K562 (cell line): Measurements from ENCODE around the gene MAP7D1. TPM values are rescaled to one million over a fixed set of nuclear protein-coding genes. Genes with fewer than 3 reads are reported as not detected.

Source experiments
- CHAMP1 ChIP-seq: fragments of 450-650 bp; IDR thresholded peaks from 2 replicates; pipeline ENCODE4 v1.6.1; 2016; ENCODE audit warnings: mild to moderate bottlenecking
- EGR1 ChIP-seq: fragments of 450-650 bp; conservative IDR thresholded peaks from 2 replicates; pipeline ENCODE4 v1.6.1; 2017; ENCODE audit warnings: mild to moderate bottlenecking
- HMGXB4 ChIP-seq: sonication (generic); formaldehyde crosslinking; IDR thresholded peaks from 2 replicates; pipeline ENCODE4 v1.8.1; 2023; ENCODE audit warnings: mild to moderate bottlenecking, missing genetic modification reagents
- ID3 ChIP-seq, 2 experiments: fragments of 250-450 bp in 1 of 2; fragments of 450-650 bp in 1 of 2; sonication (Bioruptor Pico) in 1 of 2; IDR thresholded peaks; 2 replicates each; pipeline versions ENCODE4 v1.6.1 to v1.8.0; 2016 to 2021; ENCODE audit warnings: mild to moderate bottlenecking in 2 of 2, moderate library complexity in 2 of 2, missing compliant biosample characterization in 1 of 2, missing genetic modification characterization in 1 of 2
- MGA ChIP-seq: fragments of 450-650 bp; IDR thresholded peaks from 2 replicates; pipeline ENCODE4 v1.6.1; 2016; ENCODE audit warnings: mild to moderate bottlenecking, moderate library complexity
- TBL1XR1 ChIP-seq, 2 experiments: IDR thresholded peaks; 2 replicates each; pipeline ENCODE4 v1.6.1; 2012; ENCODE audit warnings: improper control_type of control experiment in 2 of 2, low read length in 2 of 2, mild to moderate bottlenecking in 1 of 2
- ZNF785 ChIP-seq: fragments of 250-450 bp; sonication (Bioruptor Pico); IDR thresholded peaks from 2 replicates; pipeline ENCODE4 v1.4.0; 2020; ENCODE audit warnings: mild to moderate bottlenecking
- polyA plus RNA-seq, 8 experiments: library from polyadenylated mRNA; depleted of rRNA in 4 of 8; stranded (reverse) in 5 of 8; unstranded in 3 of 8; fragments of >200 nt; fragmentation: Nextera tagmentation in 2 of 8; fragmentation: Illumina TruSeq in 1 of 8; extraction: Ambion mirVana in 2 of 8; extraction: Trizol in 1 of 8; gene quantifications; 2 replicates each; pipeline versions ENCODE4 v1.2.1 to v1.2.3, GENCODE V29; 2011 to 2014; ENCODE audit warnings: inconsistent platforms in 1 of 8, missing spikeins in 1 of 8
- total RNA-seq, 7 experiments: library from RNA; depleted of rRNA in 6 of 7; stranded (reverse); fragments of >200 nt in 6 of 7; fragmentation: Illumina TruSeq in 2 of 7; extraction: Trizol in 2 of 7; gene quantifications; 2 replicates each; pipeline versions ENCODE4 v1.2.1 to v1.2.3, GENCODE V29; 2011 to 2021; ENCODE audit warnings: low replicate concordance in 1 of 7
- TF ChIP-seq, protein P1 (sequence below): fragments of 250-450 bp; sonication (Bioruptor Pico); IDR thresholded peaks from 2 replicates; pipeline ENCODE4 v1.5.1; 2021; ENCODE audit warnings: mild to moderate bottlenecking

Gene MAP7D1
- total and polyA plus RNA-seq, 9 of the 15 experiments (the other 6 are each of a cell fraction or from before 2014, with no cell fraction given) = 3.6 to 108 (median 34.5) TPM

- TF ChIP-seq, protein P1, sequence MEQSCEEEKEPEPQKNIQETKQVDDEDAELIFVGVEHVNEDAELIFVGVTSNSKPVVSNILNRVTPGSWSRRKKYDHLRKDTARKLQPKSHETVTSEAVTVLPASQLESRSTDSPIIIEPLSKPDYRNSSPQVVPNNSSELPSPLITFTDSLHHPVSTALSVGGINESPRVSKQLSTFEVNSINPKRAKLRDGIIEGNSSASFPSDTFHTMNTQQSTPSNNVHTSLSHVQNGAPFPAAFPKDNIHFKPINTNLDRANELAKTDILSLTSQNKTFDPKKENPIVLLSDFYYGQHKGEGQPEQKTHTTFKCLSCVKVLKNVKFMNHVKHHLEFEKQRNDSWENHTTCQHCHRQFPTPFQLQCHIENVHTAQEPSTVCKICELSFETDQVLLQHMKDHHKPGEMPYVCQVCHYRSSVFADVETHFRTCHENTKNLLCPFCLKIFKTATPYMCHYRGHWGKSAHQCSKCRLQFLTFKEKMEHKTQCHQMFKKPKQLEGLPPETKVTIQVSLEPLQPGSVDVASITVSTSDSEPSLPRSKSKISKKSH (CRISPR knock-in tag) = no peak
- TF ChIP-seq EGR1 (no peak), HMGXB4 (no peak), CHAMP1 (no peak), TBL1XR1 (IDR thresholded peaks at IDR 0.05; ENCODE audit: low read length in 2 of 2) (0 out of 4 replicates have a peak, but pooled peaks have one; percentile 17 to 62), ZNF785 (no peak), MGA (no peak), ID3 (CRISPR knock-in tag; IDR thresholded peaks at IDR 0.05) (no peak), ID3 (tag; IDR thresholded peaks at IDR 0.05) (peak; percentile 73; the same call in 1 of the 2 replicates)
Observed at GRCh38 chr1:36160949-36161485, 5.1 kb downstream of the MAP7D1 start (continued).
